Astrocyte (in vitro differentiated cells and primary cell): Measurements from ENCODE around the gene AKAP1. TPM values are rescaled to one million over a fixed set of nuclear protein-coding genes. Genes with fewer than 3 reads are reported as not detected.
A peak's percentile ranks its signal among the peaks of the same experiment; 100 is the strongest.

Experiments used
- DNase-seq: peaks from one replicate; pipeline ENCODE4 v3.0.0-alpha.2; 2010; ENCODE audit warnings: low read depth
- FAIRE-seq: peaks from 2 replicates; lab custom pipeline; 2011; peaks lifted over from hg19 to GRCh38; lab: Jason Lieb, UNC
- H2AFZ ChIP-seq: 2 replicates; pipeline ENCODE4 v1.6.0; 2012; ENCODE audit warnings: low read depth, low read length, inconsistent platforms
- H3K27ac ChIP-seq: 2 replicates; pipeline ENCODE4 v1.5.1; 2011; ENCODE audit warnings: low read depth, low read length, inconsistent platforms
- H3K27me3 ChIP-seq: 2 replicates; pipeline ENCODE4 v1.6.0; 2011; ENCODE audit warnings: low read length, inconsistent platforms; ENCODE audit not compliant: insufficient read depth
- H3K36me3 ChIP-seq: 2 replicates; pipeline ENCODE4 v1.5.1; 2011; ENCODE audit warnings: low read length, inconsistent platforms; ENCODE audit not compliant: insufficient read depth
- H3K4me1 ChIP-seq: 2 replicates; pipeline ENCODE4 v1.5.1; 2011; ENCODE audit warnings: low read length, inconsistent platforms; ENCODE audit not compliant: insufficient read depth
- H3K4me2 ChIP-seq: 2 replicates; pipeline ENCODE4 v1.6.0; 2012; ENCODE audit warnings: low read length, inconsistent platforms
- H3K4me3 ChIP-seq: 2 replicates; pipeline ENCODE4 v1.5.1; 2011; ENCODE audit warnings: low read depth, mild to moderate bottlenecking, low read length, inconsistent platforms; ENCODE audit not compliant: insufficient read depth
- H3K79me2 ChIP-seq: 2 replicates; pipeline ENCODE4 v1.6.0; 2012; ENCODE audit warnings: mild to moderate bottlenecking, low read length, inconsistent platforms; ENCODE audit not compliant: insufficient read depth
- H3K9ac ChIP-seq: 2 replicates; pipeline ENCODE4 v1.6.0; 2012; ENCODE audit warnings: mild to moderate bottlenecking, low read length, inconsistent platforms
- H3K9me3 ChIP-seq: 2 replicates; pipeline ENCODE4 v1.5.1; 2012; ENCODE audit warnings: low read depth, mild to moderate bottlenecking, low read length, inconsistent platforms; ENCODE audit not compliant: insufficient read depth
- H4K20me1 ChIP-seq: 2 replicates; pipeline ENCODE4 v1.6.0; 2012; ENCODE audit warnings: low read length, inconsistent platforms; ENCODE audit not compliant: insufficient read depth
- H3K27ac Mint-ChIP-seq: one replicate; pipeline ENCODE4 v1.8.0; 2021; ENCODE audit warnings: mild to moderate bottlenecking, mixed read lengths; ENCODE audit not compliant: unreplicated experiment
- H3K27me3 Mint-ChIP-seq: one replicate; pipeline ENCODE4 v1.8.0; 2021; ENCODE audit warnings: low read depth, mixed read lengths; ENCODE audit not compliant: unreplicated experiment
- H3K36me3 Mint-ChIP-seq: one replicate; pipeline ENCODE4 v1.8.0; 2021; ENCODE audit warnings: low read depth, mixed read lengths; ENCODE audit not compliant: unreplicated experiment
- H3K4me1 Mint-ChIP-seq: one replicate; pipeline ENCODE4 v1.8.0; 2021; ENCODE audit warnings: low read depth, mixed read lengths; ENCODE audit not compliant: unreplicated experiment
- H3K4me3 Mint-ChIP-seq: one replicate; pipeline ENCODE4 v1.8.0; 2021; ENCODE audit warnings: mild to moderate bottlenecking, moderate library complexity, mixed read lengths; ENCODE audit not compliant: unreplicated experiment
- H3K9me3 Mint-ChIP-seq: one replicate; pipeline ENCODE4 v1.8.0; 2021; ENCODE audit warnings: mild to moderate bottlenecking, mixed read lengths; ENCODE audit not compliant: unreplicated experiment
- EZH2 ChIP-seq: IDR thresholded peaks from 2 replicates; pipeline ENCODE4 v1.6.1; 2012; ENCODE audit warnings: mild to moderate bottlenecking, low read length, inconsistent platforms; ENCODE audit not compliant: insufficient read depth
- total RNA-seq: library from RNA; stranded (reverse); gene quantifications from 2 replicates; pipeline ENCODE4 v1.2.1, GENCODE V29; 2021
- TF ChIP-seq, protein P1 (sequence below): IDR thresholded peaks from 2 replicates; pipeline ENCODE4 v1.5.1; 2011; ENCODE audit warnings: low read depth, mild to moderate bottlenecking, inconsistent platforms, low read length, moderate library complexity; ENCODE audit not compliant: insufficient read depth

Gene AKAP1
- total RNA-seq, 1 donor from 2014 or later: 12.5 TPM

- H3K9me3 Mint-ChIP-seq: peaks cover 2% of the 10 kb centered on the region
- DNase-seq: no peak
- H3K27me3 Mint-ChIP-seq: no peaks in the 10 kb centered on the region
- H3K27me3 ChIP-seq: no peaks in the 10 kb centered on the region
- no peak overlapping the region for H3K4me3 Mint-ChIP-seq
- no peak for TF ChIP-seq EZH2
- TF ChIP-seq, protein P1, sequence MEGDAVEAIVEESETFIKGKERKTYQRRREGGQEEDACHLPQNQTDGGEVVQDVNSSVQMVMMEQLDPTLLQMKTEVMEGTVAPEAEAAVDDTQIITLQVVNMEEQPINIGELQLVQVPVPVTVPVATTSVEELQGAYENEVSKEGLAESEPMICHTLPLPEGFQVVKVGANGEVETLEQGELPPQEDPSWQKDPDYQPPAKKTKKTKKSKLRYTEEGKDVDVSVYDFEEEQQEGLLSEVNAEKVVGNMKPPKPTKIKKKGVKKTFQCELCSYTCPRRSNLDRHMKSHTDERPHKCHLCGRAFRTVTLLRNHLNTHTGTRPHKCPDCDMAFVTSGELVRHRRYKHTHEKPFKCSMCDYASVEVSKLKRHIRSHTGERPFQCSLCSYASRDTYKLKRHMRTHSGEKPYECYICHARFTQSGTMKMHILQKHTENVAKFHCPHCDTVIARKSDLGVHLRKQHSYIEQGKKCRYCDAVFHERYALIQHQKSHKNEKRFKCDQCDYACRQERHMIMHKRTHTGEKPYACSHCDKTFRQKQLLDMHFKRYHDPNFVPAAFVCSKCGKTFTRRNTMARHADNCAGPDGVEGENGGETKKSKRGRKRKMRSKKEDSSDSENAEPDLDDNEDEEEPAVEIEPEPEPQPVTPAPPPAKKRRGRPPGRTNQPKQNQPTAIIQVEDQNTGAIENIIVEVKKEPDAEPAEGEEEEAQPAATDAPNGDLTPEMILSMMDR: no peak
- H3K4me1 ChIP-seq: peaks cover 11% of the 10 kb centered on the region
- no peak overlapping the region for H3K4me3 ChIP-seq
- no peak overlapping the region for H3K27ac ChIP-seq
- peak overlapping the region; percentile 58 for H3K27ac Mint-ChIP-seq
- H3K36me3 ChIP-seq: no peaks in the 10 kb centered on the region
- H3K9me3 ChIP-seq: no peaks in the 10 kb centered on the region
- H3K4me2 ChIP-seq: no peak overlapping the region
- H4K20me1 ChIP-seq: peaks cover 38% of the 10 kb centered on the region
- no peaks in the 10 kb centered on the region for H3K79me2 ChIP-seq
- no peak overlapping the region for H3K9ac ChIP-seq
- H3K36me3 Mint-ChIP-seq: peaks cover 12% of the 10 kb centered on the region
- FAIRE-seq: no peak
- H3K4me1 Mint-ChIP-seq: peaks cover 15% of the 10 kb centered on the region
- H2AFZ ChIP-seq: no peak overlapping the region
Measured at GRCh38 chr17:57106836-57107497, 21.9 kb downstream of the AKAP1 start.

- DNase-seq: peak; percentile 47
- Histone ChIP-seq H3K4me1 (peaks cover 11% of the 10 kb centered on the region), H3K4me3 (no peak overlapping the region), H3K4me2 (peak overlapping the region; percentile 69), H2AFZ (peak overlapping the region; percentile 36), H3K27ac (no peak overlapping the region), H4K20me1 (peaks cover 38% of the 10 kb centered on the region), H3K79me2 (no peaks in the 10 kb centered on the region), H3K27me3 (no peaks in the 10 kb centered on the region), H3K9ac (no peak overlapping the region), H3K36me3 (no peaks in the 10 kb centered on the region), H3K9me3 (no peaks in the 10 kb centered on the region)
- TF ChIP-seq EZH2: no peak
- TF ChIP-seq, protein P1: no peak
- Mint-ChIP-seq H3K27ac (peak overlapping the region; percentile 58), H3K36me3 (peaks cover 12% of the 10 kb centered on the region), H3K27me3 (no peaks in the 10 kb centered on the region), H3K4me1 (peaks cover 15% of the 10 kb centered on the region), H3K9me3 (peaks cover 2% of the 10 kb centered on the region), H3K4me3 (no peak overlapping the region)
- FAIRE-seq: no peak
Measured at GRCh38 chr17:57107498-57108101, 22.6 kb downstream of the AKAP1 start.
